ENCODE measurements around the gene DUSP10. TPM values are rescaled to one million over a fixed set of nuclear protein-coding genes. Genes with fewer than 3 reads are reported as not detected.

Gene DUSP10
- total RNA-seq, 2 experiments from 2014 or later = 2.6 to 4.4 TPM

DNA sequence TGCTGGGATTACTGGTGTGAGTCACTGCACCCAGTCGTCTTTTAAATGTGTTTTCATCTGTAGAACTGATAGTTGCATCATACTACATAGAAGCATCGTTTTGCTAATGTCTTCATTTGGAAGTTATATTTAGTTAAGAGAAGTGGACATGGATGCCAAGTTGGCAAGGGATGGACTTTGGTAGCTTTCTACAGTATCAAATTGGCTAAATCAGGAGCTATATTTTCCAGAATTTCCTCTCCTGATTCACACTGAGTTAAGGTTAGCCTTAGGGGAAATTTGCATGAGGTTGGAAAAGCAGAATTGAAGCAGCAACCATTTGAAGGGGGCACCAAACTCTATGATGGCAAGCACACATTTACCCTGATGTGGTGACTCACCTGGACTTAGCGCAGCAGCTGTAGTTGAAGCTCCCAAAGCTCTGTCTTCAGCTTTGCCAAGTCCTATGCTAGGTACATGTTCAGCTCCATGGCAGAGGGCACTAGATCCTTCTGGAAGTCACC is 43.9 kb downstream of the DUSP10 start:
- no peak overlapping the region for H3K27ac ChIP-seq (ENCODE audit: low read depth, low read length, poor library complexity, severe bottlenecking)
- no peaks in the 10 kb centered on the region for H3K9me2 ChIP-seq (ENCODE audit: insufficient read depth, low read length)
- H2AFZ ChIP-seq (ENCODE audit: low read length) = no peak overlapping the region
- no peak overlapping the region for H3K4me3 ChIP-seq (ENCODE audit: low read depth, low read length, poor library complexity, severe bottlenecking)
- H3K4me1 ChIP-seq (ENCODE audit: insufficient read depth, low read length, poor library complexity, severe bottlenecking) = no peaks in the 10 kb centered on the region
- H3K4me2 ChIP-seq (ENCODE audit: low read length) = no peak overlapping the region
- ChIA-PET POLR2A (no interaction called here), CTCF (ENCODE audit: unreplicated experiment) (no interaction called here)
- H3K9me3 ChIP-seq (ENCODE audit: low read length) = no peaks in the 10 kb centered on the region
- intact Hi-C loops (cut with micrococcal nuclease; ENCODE audit: unreplicated experiment) = no loop called here
- H3K79me2 ChIP-seq (ENCODE audit: insufficient read depth, low read depth, low read length) = no peaks in the 10 kb centered on the region
- no peak for DNase-seq (ENCODE audit: low spot score)
- no peaks in the 10 kb centered on the region for H4K20me1 ChIP-seq (ENCODE audit: insufficient read depth, low read length)
- BruUV-seq (replicated peaks) = no TSS peak
- TF ChIP-seq CTCF (conservative IDR thresholded peaks at IDR 0.05; ENCODE audit: low read length) = no peak
- no peak for TF ChIP-seq EZH2phosphoT487 (IDR thresholded peaks at IDR 0.05; ENCODE audit: borderline replicate concordance, low read depth, low read length)
- no peaks in the 10 kb centered on the region for H3K36me3 ChIP-seq (ENCODE audit: insufficient read depth, low read length)

GRCh38 chr1:221696718-221697461 is 45.0 kb downstream of the DUSP10 start:
- ChIA-PET CTCF (ENCODE audit: unreplicated experiment) (no interaction called here), POLR2A (no interaction called here)
- Histone ChIP-seq H3K4me3 (ENCODE audit: low read depth, low read length, poor library complexity, severe bottlenecking) (no peak overlapping the region), H3K9me2 (ENCODE audit: insufficient read depth, low read length) (no peaks in the 10 kb centered on the region), H3K79me2 (ENCODE audit: insufficient read depth, low read depth, low read length) (no peaks in the 10 kb centered on the region), H3K4me1 (ENCODE audit: insufficient read depth, low read length, poor library complexity, severe bottlenecking) (no peaks in the 10 kb centered on the region), H4K20me1 (ENCODE audit: insufficient read depth, low read length) (no peaks in the 10 kb centered on the region), H3K9me3 (ENCODE audit: low read length) (no peaks in the 10 kb centered on the region), H3K27ac (ENCODE audit: low read depth, low read length, poor library complexity, severe bottlenecking) (no peak overlapping the region), H2AFZ (ENCODE audit: low read length) (no peak overlapping the region), H3K36me3 (ENCODE audit: insufficient read depth, low read length) (no peaks in the 10 kb centered on the region), H3K4me2 (ENCODE audit: low read length) (no peak overlapping the region)
- no peak for DNase-seq (ENCODE audit: low spot score)
- no peak for TF ChIP-seq CTCF (conservative IDR thresholded peaks at IDR 0.05; ENCODE audit: low read length)
- intact Hi-C loops (cut with micrococcal nuclease; ENCODE audit: unreplicated experiment) = no loop called here
- BruUV-seq (replicated peaks) = no TSS peak

- H3K4me1 ChIP-seq (ENCODE audit: insufficient read depth, low read length, poor library complexity, severe bottlenecking) = no peaks in the 10 kb centered on the region
- no peak overlapping the region for H3K4me3 ChIP-seq (ENCODE audit: low read depth, low read length, poor library complexity, severe bottlenecking)
- no peaks in the 10 kb centered on the region for H3K9me2 ChIP-seq (ENCODE audit: insufficient read depth, low read length)
- no peaks in the 10 kb centered on the region for H4K20me1 ChIP-seq (ENCODE audit: insufficient read depth, low read length)
- BruUV-seq (replicated peaks) = no TSS peak
- H3K9me3 ChIP-seq (ENCODE audit: low read length) = no peaks in the 10 kb centered on the region
- intact Hi-C loops (cut with micrococcal nuclease; ENCODE audit: unreplicated experiment) = no loop called here
- H3K4me2 ChIP-seq (ENCODE audit: low read length) = no peak overlapping the region
- H3K36me3 ChIP-seq (ENCODE audit: insufficient read depth, low read length) = no peaks in the 10 kb centered on the region
- ChIA-PET POLR2A (no interaction called here), CTCF (ENCODE audit: unreplicated experiment) (no interaction called here)
- no peak overlapping the region for H2AFZ ChIP-seq (ENCODE audit: low read length)
- no peaks in the 10 kb centered on the region for H3K79me2 ChIP-seq (ENCODE audit: insufficient read depth, low read depth, low read length)
- no peak for TF ChIP-seq CTCF (conservative IDR thresholded peaks at IDR 0.05; ENCODE audit: low read length)
- TF ChIP-seq EZH2phosphoT487 (IDR thresholded peaks at IDR 0.05; ENCODE audit: borderline replicate concordance, low read depth, low read length) = no peak
- DNase-seq (ENCODE audit: low spot score) = no peak
- no peak overlapping the region for H3K27ac ChIP-seq (ENCODE audit: low read depth, low read length, poor library complexity, severe bottlenecking)
Measured at GRCh38 chr1:221696027-221696426, 45.9 kb downstream of the DUSP10 start.

Measured in OCI-LY7 (cell line).